ENCODE data around the gene GPX2.

GRCh38 chr14:64958201-64958600 lies 15.7 kb upstream of the GPX2 start:
- TF ChIP-seq CTCF (tag by site-specific recombination; IDR thresholded peaks at IDR 0.05) (no peak), HOXA7 (CRISPR knock-in tag; IDR thresholded peaks at IDR 0.05; ENCODE audit: borderline replicate concordance) (no peak), ZNF292 (tag by site-specific recombination; IDR thresholded peaks at IDR 0.05; ENCODE audit: borderline replicate concordance, low read depth) (no peak), EGR2 (tag by site-specific recombination; IDR thresholded peaks at IDR 0.05; ENCODE audit: low read depth) (no peak), SP3 (tag by site-specific recombination; IDR thresholded peaks at IDR 0.05) (no peak), KLF7 (tag by site-specific recombination; IDR thresholded peaks at IDR 0.05; ENCODE audit: borderline replicate concordance) (no peak), MEIS1 (CRISPR knock-in tag; IDR thresholded peaks at IDR 0.05; ENCODE audit: borderline replicate concordance) (no peak), ZBTB21 (tag by site-specific recombination; IDR thresholded peaks at IDR 0.05) (no peak), ZNF670 (tag by site-specific recombination; IDR thresholded peaks at IDR 0.05; ENCODE audit: low read depth) (no peak), ZNF174 (tag by site-specific recombination; IDR thresholded peaks at IDR 0.05) (no peak), ZNF266 (tag by site-specific recombination; IDR thresholded peaks at IDR 0.05; ENCODE audit: low read depth) (no peak)
- TF ChIP-seq, protein P1, sequence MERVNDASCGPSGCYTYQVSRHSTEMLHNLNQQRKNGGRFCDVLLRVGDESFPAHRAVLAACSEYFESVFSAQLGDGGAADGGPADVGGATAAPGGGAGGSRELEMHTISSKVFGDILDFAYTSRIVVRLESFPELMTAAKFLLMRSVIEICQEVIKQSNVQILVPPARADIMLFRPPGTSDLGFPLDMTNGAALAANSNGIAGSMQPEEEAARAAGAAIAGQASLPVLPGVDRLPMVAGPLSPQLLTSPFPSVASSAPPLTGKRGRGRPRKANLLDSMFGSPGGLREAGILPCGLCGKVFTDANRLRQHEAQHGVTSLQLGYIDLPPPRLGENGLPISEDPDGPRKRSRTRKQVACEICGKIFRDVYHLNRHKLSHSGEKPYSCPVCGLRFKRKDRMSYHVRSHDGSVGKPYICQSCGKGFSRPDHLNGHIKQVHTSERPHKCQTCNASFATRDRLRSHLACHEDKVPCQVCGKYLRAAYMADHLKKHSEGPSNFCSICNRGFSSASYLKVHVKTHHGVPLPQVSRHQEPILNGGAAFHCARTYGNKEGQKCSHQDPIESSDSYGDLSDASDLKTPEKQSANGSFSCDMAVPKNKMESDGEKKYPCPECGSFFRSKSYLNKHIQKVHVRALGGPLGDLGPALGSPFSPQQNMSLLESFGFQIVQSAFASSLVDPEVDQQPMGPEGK (tag by site-specific recombination; IDR thresholded peaks at IDR 0.05), result no peak
- TF ChIP-seq, protein P2, sequence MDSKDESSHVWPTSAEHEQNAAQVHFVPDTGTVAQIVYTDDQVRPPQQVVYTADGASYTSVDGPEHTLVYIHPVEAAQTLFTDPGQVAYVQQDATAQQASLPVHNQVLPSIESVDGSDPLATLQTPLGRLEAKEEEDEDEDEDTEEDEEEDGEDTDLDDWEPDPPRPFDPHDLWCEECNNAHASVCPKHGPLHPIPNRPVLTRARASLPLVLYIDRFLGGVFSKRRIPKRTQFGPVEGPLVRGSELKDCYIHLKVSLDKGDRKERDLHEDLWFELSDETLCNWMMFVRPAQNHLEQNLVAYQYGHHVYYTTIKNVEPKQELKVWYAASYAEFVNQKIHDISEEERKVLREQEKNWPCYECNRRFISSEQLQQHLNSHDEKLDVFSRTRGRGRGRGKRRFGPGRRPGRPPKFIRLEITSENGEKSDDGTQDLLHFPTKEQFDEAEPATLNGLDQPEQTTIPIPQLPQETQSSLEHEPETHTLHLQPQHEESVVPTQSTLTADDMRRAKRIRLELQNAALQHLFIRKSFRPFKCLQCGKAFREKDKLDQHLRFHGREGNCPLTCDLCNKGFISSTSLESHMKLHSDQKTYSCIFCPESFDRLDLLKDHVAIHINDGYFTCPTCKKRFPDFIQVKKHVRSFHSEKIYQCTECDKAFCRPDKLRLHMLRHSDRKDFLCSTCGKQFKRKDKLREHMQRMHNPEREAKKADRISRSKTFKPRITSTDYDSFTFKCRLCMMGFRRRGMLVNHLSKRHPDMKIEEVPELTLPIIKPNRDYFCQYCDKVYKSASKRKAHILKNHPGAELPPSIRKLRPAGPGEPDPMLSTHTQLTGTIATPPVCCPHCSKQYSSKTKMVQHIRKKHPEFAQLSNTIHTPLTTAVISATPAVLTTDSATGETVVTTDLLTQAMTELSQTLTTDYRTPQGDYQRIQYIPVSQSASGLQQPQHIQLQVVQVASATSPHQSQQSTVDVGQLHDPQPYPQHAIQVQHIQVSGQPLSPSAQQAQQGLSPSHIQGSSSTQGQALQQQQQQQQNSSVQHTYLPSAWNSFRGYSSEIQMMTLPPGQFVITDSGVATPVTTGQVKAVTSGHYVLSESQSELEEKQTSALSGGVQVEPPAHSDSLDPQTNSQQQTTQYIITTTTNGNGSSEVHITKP (tag by site-specific recombination; IDR thresholded peaks at IDR 0.05), result no peak
- TF ChIP-seq, protein P3, sequence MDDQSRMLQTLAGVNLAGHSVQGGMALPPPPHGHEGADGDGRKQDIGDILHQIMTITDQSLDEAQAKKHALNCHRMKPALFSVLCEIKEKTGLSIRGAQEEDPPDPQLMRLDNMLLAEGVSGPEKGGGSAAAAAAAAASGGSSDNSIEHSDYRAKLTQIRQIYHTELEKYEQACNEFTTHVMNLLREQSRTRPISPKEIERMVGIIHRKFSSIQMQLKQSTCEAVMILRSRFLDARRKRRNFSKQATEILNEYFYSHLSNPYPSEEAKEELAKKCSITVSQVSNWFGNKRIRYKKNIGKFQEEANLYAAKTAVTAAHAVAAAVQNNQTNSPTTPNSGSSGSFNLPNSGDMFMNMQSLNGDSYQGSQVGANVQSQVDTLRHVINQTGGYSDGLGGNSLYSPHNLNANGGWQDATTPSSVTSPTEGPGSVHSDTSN (CRISPR knock-in tag; IDR thresholded peaks at IDR 0.05), result no peak

Measured in HEK293 (cell line).